ENCODE data around the gene TREM2.
A peak's percentile ranks its signal among the peaks of the same experiment; 100 is the strongest.
"Not testable (repeated sequence)": the region's sequence is repeated elsewhere in the genome, so short reads cannot be mapped to it uniquely, and the experiment has no call there.

The TREM2 gene

DNA sequence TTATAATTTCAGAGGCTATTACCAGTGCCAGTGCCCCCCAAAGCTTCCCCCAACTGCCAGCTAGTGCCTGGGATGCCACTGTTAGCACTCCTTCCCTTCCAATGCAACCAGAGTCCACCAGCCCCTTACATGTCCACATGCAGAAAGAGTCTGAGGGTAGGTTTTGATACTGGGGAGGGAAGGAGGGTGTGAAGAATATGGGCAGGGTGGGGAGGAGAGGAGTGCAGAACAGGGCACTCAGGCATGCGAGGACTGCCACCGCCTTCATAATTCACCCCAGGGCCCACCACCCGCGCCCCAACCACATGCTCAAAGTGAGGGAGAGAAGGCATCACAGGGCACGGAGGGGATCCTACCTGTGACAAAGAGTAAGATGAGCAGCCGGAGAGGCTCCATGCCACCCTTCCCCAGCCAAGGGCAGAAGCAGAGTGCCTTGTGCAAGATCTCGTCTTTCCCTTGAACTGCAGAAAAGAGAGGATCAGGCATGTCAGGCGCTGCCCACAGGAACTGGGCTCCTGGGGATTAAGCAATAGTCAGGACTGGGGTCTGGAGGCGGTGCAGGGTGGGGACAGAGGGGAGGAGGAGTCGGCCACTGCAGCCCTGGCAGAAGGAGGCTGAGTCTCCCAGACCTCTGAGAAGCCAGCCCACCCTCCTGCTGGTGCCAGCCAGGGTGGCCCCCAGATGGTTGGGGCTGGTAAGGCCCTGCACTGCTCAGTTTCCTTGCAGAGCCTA, at the start of gene TREM2:
Gene TREM2 (minus strand): TSS at position 430 of the 732 bp plus-strand sequence. CDS start 34 bp downstream, at position 396.
- no peak for DNase-seq (ENCODE audit: low spot score)

DNA sequence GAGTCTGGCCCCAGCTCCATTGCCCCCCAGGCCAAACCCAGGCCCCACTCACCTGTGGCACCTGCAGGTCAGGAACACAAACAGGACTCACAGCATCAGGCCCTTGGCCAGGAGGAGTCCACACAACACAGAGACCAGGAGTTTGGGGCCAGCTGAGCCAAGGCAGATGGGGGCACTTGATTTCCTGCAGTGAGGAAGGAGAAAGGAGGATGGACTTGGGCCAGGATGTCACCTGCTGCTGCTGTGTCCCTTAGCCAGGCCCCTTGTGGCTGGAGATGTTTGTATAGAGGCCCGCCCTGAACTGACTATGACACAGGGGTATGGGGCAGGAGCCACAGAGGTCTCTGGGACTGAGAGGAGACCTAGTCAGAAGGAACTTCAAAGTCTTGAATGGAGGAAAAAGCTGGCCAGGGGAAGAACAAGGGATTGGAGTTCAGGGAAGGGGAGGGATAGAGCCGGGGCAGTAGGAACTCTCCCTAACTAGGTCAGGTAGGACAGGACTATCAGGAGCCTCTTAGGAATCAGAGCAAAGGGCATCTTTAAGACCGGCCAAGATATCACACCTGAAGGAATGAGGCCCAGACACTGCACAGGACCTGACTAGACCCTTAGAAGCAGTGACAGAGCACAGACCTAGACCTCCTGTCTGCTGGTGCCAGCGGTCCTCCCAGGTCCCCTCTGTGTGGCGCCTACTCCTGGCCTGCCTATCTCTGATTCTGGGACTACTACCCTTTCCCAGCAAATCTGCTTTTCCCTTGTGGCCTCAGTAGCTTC, 46.8 kb upstream of the TREM2 start:
- no peak for DNase-seq (ENCODE audit: low spot score)

DNA sequence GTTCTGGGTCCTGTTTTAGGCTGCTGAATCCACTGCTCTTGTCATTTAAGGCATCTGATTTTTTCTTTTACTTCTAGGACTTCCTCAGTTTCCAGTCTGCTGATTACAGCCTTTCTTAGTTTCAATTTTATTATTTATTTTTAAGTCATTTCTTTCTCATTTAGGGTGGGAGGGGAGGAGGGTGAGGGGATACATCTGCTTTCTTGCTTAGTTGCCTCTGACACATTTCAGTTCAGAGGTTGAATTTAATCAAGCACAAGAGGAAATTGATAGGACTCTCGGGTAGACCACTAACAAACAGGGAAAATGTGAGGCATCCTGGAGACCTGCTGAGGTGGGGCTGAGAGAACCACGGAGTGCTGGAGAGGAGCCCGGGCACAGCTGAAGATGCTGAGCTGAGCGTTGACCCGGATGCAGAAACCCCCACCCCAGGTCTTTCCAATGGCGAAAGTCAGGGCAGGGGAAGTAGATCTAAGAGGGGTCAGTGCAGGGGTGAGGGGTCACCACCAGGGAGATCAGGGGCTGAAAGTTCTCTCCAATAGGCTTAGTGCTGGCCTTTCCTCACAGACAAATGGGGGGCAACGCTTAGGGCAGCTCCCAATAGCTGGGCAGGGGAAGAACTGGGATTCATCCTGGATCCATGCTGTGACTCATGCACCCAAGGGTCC, 45.7 kb upstream of the TREM2 start:
- no peak for DNase-seq (ENCODE audit: low spot score)

DNA sequence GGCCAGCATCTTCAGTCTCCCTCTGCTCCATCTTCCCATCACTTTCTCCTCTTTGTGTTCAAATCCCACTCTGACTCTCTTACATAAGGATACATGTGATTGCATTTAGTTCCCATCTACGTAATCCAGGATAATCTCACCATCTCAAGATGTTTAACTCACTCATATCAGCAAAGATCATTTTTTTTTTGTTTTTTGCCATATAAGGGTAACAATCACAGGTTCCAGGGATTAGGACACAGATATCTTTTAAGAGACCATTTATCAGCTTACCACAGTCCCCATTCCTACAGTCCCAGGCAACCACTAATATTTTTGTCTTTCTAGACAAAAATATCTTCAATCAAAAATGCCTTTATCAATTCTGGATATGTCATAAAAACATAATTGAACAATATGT, 41.2 kb upstream of the TREM2 start:
- DNase-seq (ENCODE audit: low spot score) = no peak

DNA sequence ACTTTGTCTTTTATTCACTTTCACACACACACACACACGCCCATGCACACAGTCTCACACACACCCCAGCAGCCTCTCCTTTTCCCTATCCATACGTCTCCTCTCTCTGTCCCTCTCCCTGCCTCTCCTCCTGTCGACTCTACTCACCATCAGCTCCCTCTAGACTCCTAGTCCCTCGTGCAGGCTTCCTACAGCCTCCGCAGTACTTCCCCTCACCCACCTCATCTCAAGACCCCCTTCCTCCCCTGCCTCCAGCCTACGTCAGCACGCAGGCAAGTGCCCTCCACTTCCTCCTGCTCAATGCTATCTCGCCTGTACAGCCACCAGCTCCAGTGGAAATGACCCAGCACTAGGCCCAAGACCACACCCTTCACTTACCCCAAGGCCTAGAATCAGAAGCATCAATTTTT, 38.9 kb upstream of the TREM2 start:
- DNase-seq (ENCODE audit: low spot score) = no peak

DNA sequence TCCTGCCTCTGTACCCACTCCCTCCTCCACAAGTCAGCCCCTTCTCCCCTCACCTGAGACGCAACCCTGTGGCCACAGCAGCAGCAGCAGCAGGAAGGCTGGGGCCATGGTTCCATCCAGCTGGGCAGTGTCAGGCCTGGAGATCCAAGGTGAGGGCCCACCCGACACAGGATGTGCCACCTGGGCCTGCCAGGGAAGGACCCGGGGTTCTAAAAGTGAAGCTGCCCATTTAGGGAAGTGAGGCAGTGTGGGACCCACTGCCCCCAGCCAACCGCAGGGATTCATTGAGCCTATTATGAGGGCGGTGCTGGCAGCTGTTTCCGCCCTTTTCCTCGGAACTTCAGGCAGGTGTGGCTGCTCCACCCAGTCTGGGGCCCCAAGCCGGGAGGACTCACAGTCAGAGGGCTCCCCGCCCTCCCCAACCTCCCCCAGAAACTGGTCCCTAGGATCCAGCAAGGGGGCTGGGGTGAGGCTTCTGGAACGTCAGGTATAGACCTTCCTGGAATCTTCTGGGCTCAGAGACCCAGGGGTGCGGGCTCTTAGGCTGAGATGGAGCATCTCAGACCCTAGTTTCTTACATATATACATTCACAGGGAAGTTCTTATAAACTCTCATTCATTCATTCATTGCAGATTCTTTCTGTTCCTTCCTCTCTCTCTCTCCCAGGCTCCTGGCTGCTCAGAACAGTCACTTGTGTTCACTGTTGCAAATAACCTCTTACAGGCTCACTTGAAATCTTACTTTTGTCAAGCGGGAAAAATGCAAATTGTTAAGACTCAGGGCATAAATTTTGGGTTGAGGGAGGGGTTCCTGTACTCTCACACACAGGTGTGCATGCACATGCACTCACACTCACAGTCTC, 38.2 kb upstream of the TREM2 start, which contains the start of gene TREML2:
Gene TREML2 (minus strand): TSS at position 249 of the 863 bp plus-strand sequence. CDS start 141 bp downstream, at position 108.
- no peak for DNase-seq (ENCODE audit: low spot score)

DNA sequence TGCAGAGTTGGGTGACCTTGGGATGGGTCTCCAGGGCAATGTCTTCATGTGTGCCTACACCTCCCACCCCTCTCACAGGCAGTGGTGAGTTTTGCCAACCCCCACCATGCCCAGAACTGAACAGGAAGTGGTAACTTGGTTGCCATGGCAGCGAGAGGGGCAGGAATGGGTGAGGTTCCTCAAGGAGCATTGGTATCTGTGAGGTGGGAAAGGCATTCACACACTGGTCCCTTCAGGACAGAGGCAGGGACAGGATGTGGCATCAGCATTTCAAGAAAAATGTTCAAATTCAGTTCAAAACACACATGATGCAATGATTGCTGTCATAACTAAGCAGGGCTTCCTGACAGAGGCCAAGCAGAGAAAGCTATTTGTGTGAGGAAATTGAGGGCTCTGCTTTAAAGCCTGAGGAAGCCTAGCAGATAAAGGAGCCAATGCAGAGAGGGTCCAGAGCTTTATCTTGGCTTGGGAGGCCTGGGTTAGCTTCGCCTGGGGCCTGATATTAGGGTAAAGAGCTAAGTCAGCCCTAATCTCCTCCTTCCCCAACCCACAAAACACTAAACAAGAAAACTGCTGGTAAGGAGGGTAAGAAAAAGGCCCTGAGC, 37.5 kb upstream of the TREM2 start:
- DNase-seq (ENCODE audit: low spot score) = no peak

DNA sequence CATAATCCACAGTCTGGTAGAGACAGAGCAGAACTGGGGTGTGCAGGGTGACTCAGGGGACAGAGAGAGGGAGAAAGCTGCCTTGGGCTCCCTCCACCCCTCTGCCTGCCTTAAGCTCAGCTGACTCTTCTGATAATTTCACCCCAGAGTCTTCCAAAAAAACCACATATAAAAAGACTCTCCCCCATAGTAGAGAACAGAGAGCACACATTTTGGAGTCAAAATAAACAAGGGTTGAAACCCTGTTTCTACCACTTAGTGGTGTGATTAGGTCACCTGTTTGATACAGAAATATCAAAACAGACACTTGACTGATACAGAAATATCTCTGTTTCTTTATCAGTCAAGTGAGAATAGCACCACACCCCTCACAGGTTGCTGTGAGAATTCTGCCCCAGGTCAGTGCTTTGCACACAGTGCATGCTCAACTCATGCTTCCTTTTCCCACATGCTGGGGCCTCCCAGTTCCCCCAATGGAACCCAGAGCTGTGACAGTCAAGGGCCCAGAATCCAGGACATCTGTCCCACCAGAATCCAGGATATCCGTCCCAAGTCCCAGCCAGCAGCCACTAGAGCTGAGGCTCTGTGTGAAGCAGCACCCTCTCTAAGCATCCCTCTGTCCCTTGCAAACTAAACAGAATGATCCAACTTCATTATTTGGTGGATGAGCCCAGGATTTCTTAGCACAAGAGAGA, 36.8 kb upstream of the TREM2 start:
- DNase-seq (ENCODE audit: low spot score) = no peak

DNA sequence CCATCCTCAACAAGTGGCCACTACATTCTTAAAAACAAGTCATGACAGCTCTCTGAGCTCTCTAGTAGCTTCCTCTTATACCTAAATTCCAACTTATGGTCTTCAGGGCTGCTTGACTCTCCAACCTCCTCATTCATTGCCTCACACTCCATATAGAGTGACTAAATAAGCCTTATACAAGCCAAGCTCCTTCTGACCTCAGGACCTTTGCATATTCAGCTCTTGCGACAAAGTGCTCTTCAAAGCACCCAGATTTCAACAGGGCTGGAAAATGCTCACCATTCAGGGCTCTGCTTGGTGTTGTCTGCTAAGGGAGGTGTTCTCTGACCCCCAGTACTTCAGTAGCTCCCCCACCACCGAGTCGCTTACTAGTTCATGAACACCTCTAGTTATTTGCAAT, 34.3 kb upstream of the TREM2 start:
- no peak for DNase-seq (ENCODE audit: low spot score)

DNA sequence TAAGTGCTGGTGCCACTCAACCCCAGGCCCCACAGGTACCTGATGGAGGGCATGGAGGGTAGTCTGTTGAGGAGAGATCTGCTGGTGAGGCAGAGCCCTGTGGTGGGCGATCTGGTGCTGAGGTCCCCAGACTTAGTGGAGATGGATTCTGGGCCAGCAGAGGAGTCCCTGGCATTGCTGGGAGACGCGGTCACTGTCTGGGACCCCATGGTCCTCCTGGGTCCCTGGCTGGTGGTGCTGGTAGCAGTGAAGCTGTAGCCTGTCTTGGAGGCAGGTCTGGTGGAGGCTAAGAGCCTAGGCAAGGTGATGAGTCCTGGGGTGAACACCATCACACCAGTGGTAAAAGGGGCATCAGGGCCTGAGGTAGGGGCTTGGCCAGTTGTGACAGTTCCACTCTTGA, 31.5 kb upstream of the TREM2 start:
- DNase-seq (ENCODE audit: low spot score) = no peak

DNA sequence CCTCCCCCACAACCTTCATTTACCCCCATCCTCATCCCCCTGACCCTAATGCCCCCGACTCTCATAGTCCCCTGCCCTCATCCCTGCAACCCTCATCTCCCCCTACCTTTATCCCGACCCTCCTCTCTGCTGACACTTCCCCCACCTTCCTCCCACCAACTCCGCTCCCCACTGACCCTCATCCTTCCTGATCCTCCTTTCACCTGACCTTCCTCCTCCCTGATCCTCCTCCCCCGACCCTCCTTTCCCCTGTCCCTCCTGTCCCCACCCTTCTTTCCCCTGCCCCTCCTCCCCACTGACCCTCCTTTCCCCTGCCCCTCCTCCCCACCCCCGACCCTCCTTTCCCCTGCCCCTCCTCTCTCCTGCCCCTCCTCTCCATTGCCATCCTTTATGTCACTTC, 31.0 kb upstream of the TREM2 start:
- no peak for DNase-seq (ENCODE audit: low spot score)

DNA sequence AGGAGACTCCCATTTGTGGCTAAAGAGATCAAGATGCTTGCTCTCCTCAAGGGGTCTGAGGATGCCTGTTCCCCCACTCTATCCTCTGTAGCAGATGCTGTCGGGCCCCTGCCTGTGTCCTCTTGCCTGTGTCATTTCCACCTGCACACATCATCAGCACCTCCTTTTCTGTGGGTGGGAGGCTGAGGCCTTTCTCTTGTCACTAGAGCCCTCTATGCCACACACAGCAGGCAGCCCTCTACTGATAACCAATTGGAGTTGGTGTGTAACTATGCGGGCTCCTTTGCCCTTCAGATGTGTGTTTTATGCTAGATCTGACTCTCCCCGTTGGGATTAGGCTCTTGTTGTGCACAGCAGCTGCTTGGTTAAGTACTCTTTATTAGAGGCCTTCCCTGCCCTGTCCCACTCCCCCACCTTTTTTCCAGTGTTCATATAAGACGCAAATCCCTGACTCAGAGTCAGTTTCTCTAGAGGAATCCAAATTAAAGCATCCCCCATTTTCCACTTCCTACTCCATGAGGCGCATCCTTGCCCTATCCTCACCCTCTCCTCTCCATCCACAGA, 30.3 kb upstream of the TREM2 start:
- DNase-seq (ENCODE audit: low spot score) = no peak

DNA sequence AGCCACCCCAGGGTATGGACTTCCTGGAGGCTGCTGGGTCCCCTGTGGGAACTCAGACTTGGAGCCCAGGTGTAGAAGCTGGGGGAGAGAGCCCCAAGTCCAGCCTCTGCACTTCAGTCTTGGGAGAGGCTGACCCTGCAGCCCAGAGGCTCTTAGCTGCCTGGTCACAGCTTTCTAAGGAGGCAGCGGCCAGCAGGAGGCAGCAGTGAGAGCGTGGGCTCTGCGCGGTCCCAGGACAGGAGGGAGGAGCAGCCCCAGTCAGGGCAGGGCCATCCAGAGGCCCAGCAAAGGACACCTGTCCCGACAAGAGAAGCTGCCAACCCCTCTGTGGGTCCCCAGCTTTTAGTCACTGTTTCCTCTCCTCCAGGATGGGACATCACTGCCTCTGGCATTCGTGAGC, 28.7 kb upstream of the TREM2 start:
- peak; percentile 85 for DNase-seq (ENCODE audit: low spot score)

DNA sequence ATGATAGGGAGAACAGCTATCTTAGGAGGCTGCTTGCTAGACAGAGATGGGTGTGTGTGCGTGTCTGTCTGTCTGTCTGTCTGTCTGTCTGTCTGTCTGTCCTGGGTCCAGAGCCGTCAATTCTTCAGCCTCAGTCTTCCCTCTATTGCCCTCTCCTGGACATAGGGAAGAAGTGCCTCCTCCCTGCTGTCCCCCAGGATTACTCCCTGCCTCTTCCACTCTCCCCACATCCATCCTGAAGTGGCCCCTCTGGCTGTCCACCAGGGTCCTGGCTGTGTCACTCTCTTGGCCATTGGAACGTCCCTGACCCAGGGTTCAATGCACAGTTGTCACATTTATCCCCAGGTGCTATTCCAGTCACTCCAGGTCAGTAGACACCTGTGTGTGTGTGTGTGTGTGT, 27.9 kb upstream of the TREM2 start:
- DNase-seq (ENCODE audit: low spot score) = no peak

DNA sequence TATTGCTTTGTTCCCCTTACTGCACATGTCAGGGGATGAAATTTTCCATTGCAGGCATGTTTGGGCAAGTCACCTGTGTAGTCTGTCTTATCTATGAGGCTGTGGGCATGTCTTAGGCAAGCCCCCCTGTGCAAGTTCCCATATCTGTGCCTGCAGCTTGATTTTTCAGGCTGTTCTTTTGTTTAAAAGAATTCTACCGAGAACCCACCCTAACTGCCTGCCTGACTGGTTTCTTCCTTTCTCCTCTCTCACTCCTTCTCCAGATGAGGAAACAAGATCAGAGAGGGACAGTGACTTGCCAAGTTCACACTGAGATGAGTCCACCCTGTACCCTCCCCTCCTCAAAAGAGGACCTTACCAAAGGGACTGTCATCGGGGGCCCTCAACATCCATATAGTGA, 27.1 kb upstream of the TREM2 start:
- DNase-seq (ENCODE audit: low spot score) = no peak

DNA sequence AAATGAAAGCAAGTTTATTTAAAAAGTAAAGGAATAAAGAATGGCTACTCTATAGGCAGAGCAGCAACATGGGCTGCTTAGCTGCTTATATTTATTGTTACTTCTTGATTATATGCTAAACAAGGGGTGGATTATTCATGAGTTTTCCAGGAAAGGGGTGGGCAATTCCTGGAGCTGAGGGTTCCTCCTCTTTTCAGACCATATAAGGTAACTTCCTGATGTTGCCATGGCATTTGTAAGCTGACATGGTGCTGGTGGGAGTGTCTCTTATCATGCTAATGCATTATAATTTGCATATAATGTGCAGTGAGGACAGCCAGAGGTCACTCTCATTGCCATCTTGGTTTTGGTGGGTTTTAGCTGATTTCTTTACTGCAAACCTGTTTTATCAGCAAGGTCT, 26.1 kb upstream of the TREM2 start:
- not testable (repeated sequence) for DNase-seq (ENCODE audit: low spot score)

DNA sequence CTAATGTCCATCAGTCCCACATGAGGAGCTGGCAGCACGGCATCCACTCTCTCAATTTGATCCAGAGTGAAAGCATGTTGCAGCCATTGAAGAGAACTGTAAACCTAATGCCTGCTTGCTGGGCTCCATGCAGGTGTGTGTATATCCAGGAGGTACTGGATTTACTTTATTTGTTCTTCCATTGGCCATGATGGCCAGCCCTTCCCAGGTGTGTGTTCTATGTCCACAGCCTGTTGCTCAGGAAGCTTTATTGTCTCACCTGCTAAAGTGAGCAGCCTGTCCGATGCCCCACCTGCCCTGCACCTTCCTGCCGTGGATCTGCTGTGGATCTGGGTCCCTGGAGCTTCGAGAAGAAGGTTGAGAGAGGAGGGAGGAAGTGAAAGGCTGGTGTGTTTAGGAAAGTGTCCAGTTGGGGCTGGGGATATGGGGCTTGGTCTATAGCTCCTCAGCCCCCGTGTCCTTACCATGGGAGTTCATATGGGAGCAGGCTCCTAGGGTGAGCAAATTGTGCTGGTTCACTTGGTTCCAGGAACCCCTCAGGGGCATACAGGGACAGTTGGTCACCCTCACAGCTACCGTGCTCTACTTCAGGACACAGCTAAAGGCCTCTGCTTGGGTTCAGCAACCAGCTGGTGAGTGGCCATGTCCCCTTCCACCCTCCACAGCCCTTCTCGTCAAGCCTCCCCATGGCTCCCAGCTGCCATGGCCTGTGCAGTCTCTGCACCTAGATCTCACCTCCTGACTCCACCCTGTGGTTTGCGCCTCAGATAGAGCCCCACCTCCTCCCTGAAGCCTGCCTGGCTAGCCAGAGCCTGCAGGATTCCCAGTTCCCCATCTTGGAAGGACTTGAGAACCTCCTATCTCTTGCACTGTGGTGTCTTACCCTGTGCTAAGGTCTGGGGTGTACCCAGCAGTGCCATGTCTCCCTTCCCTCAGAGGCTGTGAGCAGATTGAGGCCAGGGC, 25.3 kb upstream of the TREM2 start:
- no peak for DNase-seq (ENCODE audit: low spot score)

DNA sequence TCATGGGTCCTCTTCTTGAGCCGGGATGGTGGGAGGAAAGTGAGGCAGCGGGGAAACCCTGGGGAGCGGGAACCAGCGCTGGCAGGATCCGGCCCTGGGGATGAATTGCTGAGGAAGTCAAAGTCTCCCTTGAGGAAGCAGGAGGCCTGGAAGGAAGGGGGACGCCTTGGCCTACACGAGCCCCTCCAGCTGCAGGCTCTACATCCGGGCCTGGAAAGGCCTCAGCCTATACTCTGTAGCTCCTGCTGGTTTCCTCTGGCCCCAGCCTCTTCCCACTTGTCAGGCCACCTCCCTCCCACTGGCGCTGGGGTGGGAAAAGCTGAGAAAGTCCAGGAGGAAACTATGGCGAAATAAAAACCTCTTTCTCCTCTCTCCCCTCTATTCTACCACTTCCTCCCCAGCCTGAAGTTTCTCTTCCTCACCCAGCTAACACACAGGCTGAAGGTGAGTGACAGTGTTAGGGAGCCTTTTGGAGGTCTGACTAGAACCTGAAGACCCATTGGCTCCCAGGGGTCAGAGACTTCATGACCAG, 23.2 kb upstream of the TREM2 start:
- DNase-seq (ENCODE audit: low spot score) = no peak

DNA sequence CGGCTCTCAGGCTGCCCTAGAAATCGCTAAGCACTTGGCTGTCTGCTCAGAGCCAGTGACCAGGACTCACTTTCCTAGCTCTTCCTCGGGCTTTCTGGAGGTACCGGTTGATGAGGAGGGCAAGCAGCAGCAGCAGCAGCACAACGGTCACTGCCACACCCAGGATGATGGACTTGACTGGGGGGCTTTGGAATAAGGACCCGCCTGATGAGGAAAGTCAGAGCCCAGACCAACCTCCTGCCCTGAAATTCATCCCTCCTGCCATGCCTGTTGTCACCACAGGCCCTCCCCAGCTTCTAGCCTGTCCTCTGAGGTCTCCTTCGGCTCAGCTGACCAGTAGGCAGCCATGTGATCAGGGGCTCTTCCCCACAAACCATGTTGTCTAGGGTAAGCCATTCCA, 21.8 kb upstream of the TREM2 start:
- no peak for DNase-seq (ENCODE audit: low spot score)
